ENCODE data around the gene ZNF597.
"Not testable (repeated sequence)": the region's sequence is repeated elsewhere in the genome, so short reads cannot be mapped to it uniquely, and the experiment has no call there.

DNA sequence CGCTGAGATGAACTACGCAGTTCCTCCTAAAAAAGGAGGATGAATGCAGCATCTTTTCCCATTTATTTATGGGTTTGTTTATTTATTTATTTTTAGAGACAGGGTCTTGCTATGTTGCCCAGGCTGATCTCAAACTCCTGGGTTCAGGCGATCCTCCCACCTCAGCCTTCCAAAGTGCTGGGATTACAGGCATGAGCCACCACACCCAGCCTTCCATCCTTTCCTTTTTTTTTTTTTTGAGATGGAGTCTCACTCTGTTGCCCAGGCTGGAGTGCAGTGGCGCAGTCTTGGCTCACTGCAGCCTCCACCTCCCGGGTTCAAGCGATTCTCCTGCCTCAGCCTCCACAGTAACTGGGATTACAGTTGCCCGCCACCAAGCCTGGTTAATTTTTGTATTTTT, 31.6 kb upstream of the ZNF597 start:
- TF ChIP-seq, protein P1, sequence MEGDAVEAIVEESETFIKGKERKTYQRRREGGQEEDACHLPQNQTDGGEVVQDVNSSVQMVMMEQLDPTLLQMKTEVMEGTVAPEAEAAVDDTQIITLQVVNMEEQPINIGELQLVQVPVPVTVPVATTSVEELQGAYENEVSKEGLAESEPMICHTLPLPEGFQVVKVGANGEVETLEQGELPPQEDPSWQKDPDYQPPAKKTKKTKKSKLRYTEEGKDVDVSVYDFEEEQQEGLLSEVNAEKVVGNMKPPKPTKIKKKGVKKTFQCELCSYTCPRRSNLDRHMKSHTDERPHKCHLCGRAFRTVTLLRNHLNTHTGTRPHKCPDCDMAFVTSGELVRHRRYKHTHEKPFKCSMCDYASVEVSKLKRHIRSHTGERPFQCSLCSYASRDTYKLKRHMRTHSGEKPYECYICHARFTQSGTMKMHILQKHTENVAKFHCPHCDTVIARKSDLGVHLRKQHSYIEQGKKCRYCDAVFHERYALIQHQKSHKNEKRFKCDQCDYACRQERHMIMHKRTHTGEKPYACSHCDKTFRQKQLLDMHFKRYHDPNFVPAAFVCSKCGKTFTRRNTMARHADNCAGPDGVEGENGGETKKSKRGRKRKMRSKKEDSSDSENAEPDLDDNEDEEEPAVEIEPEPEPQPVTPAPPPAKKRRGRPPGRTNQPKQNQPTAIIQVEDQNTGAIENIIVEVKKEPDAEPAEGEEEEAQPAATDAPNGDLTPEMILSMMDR (conservative IDR thresholded peaks at IDR 0.05), result not testable (repeated sequence)
- TF ChIP-seq ZFX (IDR thresholded peaks at IDR 0.05), result not testable (repeated sequence)
